Activated T-cell treated with anti-CD3 and anti-CD28 coated beads, Interleukin-2, amount 50 U/mL, for 4 hours (primary cell): ENCODE data around the gene MNAT1. TPM values are rescaled to one million over a fixed set of nuclear protein-coding genes. Genes with fewer than 3 reads are reported as not detected.
A peak's percentile ranks its signal among the peaks of the same experiment; 100 is the strongest.

Source experiments
- ATAC-seq, 2 donors: fragments of 200-7000 bp; cut with Tn5 transposase; one replicate each; pipeline ENCODE4 v1.10.0; 2021
- DNase-seq: peaks from one replicate; pipeline ENCODE4 v3.0.0-alpha.2; 2020
- H3K27me3 Mint-ChIP-seq: one replicate; pipeline ENCODE4 v1.8.0; 2021; ENCODE audit warnings: low read depth, mixed read lengths
- H3K36me3 Mint-ChIP-seq: one replicate; pipeline ENCODE4 v1.8.0; 2022; ENCODE audit warnings: mixed read lengths; ENCODE audit not compliant: insufficient read depth
- H3K4me1 Mint-ChIP-seq: one replicate; pipeline ENCODE4 v1.8.0; 2021; ENCODE audit warnings: low read depth, mixed read lengths
- H3K4me3 Mint-ChIP-seq: one replicate; pipeline ENCODE4 v1.8.0; 2021; ENCODE audit warnings: mild to moderate bottlenecking, moderate library complexity, mixed read lengths
- H3K9me3 Mint-ChIP-seq: one replicate; pipeline ENCODE4 v1.8.0; 2021; ENCODE audit warnings: mixed read lengths
- total RNA-seq, 3 donors: library from RNA; stranded (reverse); gene quantifications; one replicate each; pipeline ENCODE4 v1.2.1, GENCODE V29; 2021

The MNAT1 gene
- 10 to 100 TPM; 43.0 to 49.4 (median 43.4) TPM for total RNA-seq

- H3K27me3 Mint-ChIP-seq, result peaks cover 20% of the 10 kb centered on the region
These were observed at the start of gene MNAT1 for GRCh38 chr14:60734465-60735242. Gene MNAT1, plus strand, starts transcription at chr14:60734761. Its CDS starts 102 bp downstream, at chr14:60734863.

GRCh38 chr14:60686865-60687264, 47.7 kb upstream of the MNAT1 start:
- H3K36me3 Mint-ChIP-seq, result no peaks in the 10 kb centered on the region
- peaks cover 19% of the 10 kb centered on the region for H3K27me3 Mint-ChIP-seq
- H3K4me1 Mint-ChIP-seq, result no peaks in the 10 kb centered on the region
- no peak for DNase-seq
- H3K4me3 Mint-ChIP-seq, result no peak overlapping the region
- no peaks in the 10 kb centered on the region for H3K9me3 Mint-ChIP-seq
- ATAC-seq, result no peak

More at GRCh38 chr14:60734465-60735242, at the start of gene MNAT1:
- H3K4me1 Mint-ChIP-seq, result peaks cover 26% of the 10 kb centered on the region
- no peaks in the 10 kb centered on the region for H3K9me3 Mint-ChIP-seq
- ATAC-seq (peak; percentile 98 to 99), DNase-seq (peak; percentile 70)
- peak within 1 kb of the TSS; percentile 100 for H3K4me3 Mint-ChIP-seq
- no peaks in the 10 kb centered on the region for H3K36me3 Mint-ChIP-seq

GRCh38 chr14:60691383-60692113, 43.0 kb upstream of the MNAT1 start:
- ATAC-seq, result no peak
- H3K27me3 Mint-ChIP-seq, result peaks cover 20% of the 10 kb centered on the region

GRCh38 chr14:60695327-60695726, 39.2 kb upstream of the MNAT1 start:
- ATAC-seq (no peak), DNase-seq (no peak)
- peaks cover 19% of the 10 kb centered on the region for H3K27me3 Mint-ChIP-seq
- no peak overlapping the region for H3K4me3 Mint-ChIP-seq
- H3K4me1 Mint-ChIP-seq, result no peaks in the 10 kb centered on the region
- peaks cover 11% of the 10 kb centered on the region for H3K9me3 Mint-ChIP-seq
- no peaks in the 10 kb centered on the region for H3K36me3 Mint-ChIP-seq

More at GRCh38 chr14:60691383-60692113, 43.0 kb upstream of the MNAT1 start:
- DNase-seq, result no peak
- no peak overlapping the region for H3K4me3 Mint-ChIP-seq
- H3K4me1 Mint-ChIP-seq, result no peaks in the 10 kb centered on the region
- no peaks in the 10 kb centered on the region for H3K9me3 Mint-ChIP-seq
- H3K36me3 Mint-ChIP-seq, result no peaks in the 10 kb centered on the region

- H3K4me3 Mint-ChIP-seq, result no peak overlapping the region
- no peak for DNase-seq
- H3K9me3 Mint-ChIP-seq, result peaks cover 25% of the 10 kb centered on the region
- no peak for ATAC-seq
- H3K27me3 Mint-ChIP-seq, result peaks cover 19% of the 10 kb centered on the region
- H3K36me3 Mint-ChIP-seq, result no peaks in the 10 kb centered on the region
- H3K4me1 Mint-ChIP-seq, result no peaks in the 10 kb centered on the region
These were observed 34.0 kb upstream of the MNAT1 start for GRCh38 chr14:60700598-60700997.

- Mint-ChIP-seq H3K4me3 (no peak overlapping the region), H3K9me3 (peaks cover 17% of the 10 kb centered on the region), H3K36me3 (no peaks in the 10 kb centered on the region), H3K27me3 (peaks cover 15% of the 10 kb centered on the region), H3K4me1 (no peaks in the 10 kb centered on the region)
- ATAC-seq (no peak), DNase-seq (no peak)
These were observed 29.5 kb upstream of the MNAT1 start for GRCh38 chr14:60705100-60705499.

GRCh38 chr14:60707858-60708257, 26.7 kb upstream of the MNAT1 start:
- no peaks in the 10 kb centered on the region for H3K36me3 Mint-ChIP-seq
- DNase-seq (no peak), ATAC-seq (no peak)

GRCh38 chr14:60710494-60710893, 24.1 kb upstream of the MNAT1 start:
- ATAC-seq (no peak), DNase-seq (no peak)
- Mint-ChIP-seq H3K36me3 (no peaks in the 10 kb centered on the region), H3K4me1 (no peaks in the 10 kb centered on the region), H3K27me3 (peaks cover 26% of the 10 kb centered on the region), H3K4me3 (no peak overlapping the region), H3K9me3 (no peaks in the 10 kb centered on the region)

More at GRCh38 chr14:60707858-60708257, 26.7 kb upstream of the MNAT1 start:
- no peak overlapping the region for H3K4me3 Mint-ChIP-seq
- peaks cover 21% of the 10 kb centered on the region for H3K27me3 Mint-ChIP-seq
- no peaks in the 10 kb centered on the region for H3K9me3 Mint-ChIP-seq
- no peaks in the 10 kb centered on the region for H3K4me1 Mint-ChIP-seq

- Mint-ChIP-seq H3K9me3 (no peaks in the 10 kb centered on the region), H3K27me3 (peaks cover 28% of the 10 kb centered on the region), H3K36me3 (no peaks in the 10 kb centered on the region), H3K4me3 (no peak overlapping the region), H3K4me1 (no peaks in the 10 kb centered on the region)
- ATAC-seq, result no peak
- no peak for DNase-seq
These were observed 21.0 kb upstream of the MNAT1 start for GRCh38 chr14:60713513-60713912.

GRCh38 chr14:60720391-60720790, 14.2 kb upstream of the MNAT1 start:
- Mint-ChIP-seq H3K9me3 (no peaks in the 10 kb centered on the region), H3K36me3 (no peaks in the 10 kb centered on the region), H3K4me3 (no peak overlapping the region), H3K4me1 (peaks cover 19% of the 10 kb centered on the region), H3K27me3 (peaks cover 55% of the 10 kb centered on the region)
- ATAC-seq (no peak), DNase-seq (no peak)

GRCh38 chr14:60720962-60721325, 13.6 kb upstream of the MNAT1 start:
- peaks cover 58% of the 10 kb centered on the region for H3K27me3 Mint-ChIP-seq
- ATAC-seq, result no peak

GRCh38 chr14:60721326-60722106, 13.0 kb upstream of the MNAT1 start:
- Mint-ChIP-seq H3K4me3 (peak overlapping the region; percentile 76), H3K9me3 (no peaks in the 10 kb centered on the region), H3K36me3 (no peaks in the 10 kb centered on the region), H3K27me3 (peaks cover 61% of the 10 kb centered on the region), H3K4me1 (peaks cover 19% of the 10 kb centered on the region)
- ATAC-seq (peak; percentile 58 to 67), DNase-seq (peak; percentile 76)

More at GRCh38 chr14:60720962-60721325, 13.6 kb upstream of the MNAT1 start:
- DNase-seq, result no peak
- H3K4me1 Mint-ChIP-seq, result peaks cover 19% of the 10 kb centered on the region
- no peaks in the 10 kb centered on the region for H3K9me3 Mint-ChIP-seq
- H3K4me3 Mint-ChIP-seq, result peak overlapping the region; percentile 63
- H3K36me3 Mint-ChIP-seq, result no peaks in the 10 kb centered on the region

- H3K27me3 Mint-ChIP-seq, result peaks cover 64% of the 10 kb centered on the region
- peaks cover 19% of the 10 kb centered on the region for H3K4me1 Mint-ChIP-seq
- ATAC-seq (no peak), DNase-seq (no peak)
- no peaks in the 10 kb centered on the region for H3K9me3 Mint-ChIP-seq
- H3K4me3 Mint-ChIP-seq, result peak overlapping the region; percentile 76
- no peaks in the 10 kb centered on the region for H3K36me3 Mint-ChIP-seq
These were observed 12.5 kb upstream of the MNAT1 start for GRCh38 chr14:60722107-60722356.

- Mint-ChIP-seq H3K4me1 (peaks cover 19% of the 10 kb centered on the region), H3K36me3 (no peaks in the 10 kb centered on the region), H3K4me3 (peak overlapping the region; percentile 84), H3K27me3 (peaks cover 68% of the 10 kb centered on the region), H3K9me3 (no peaks in the 10 kb centered on the region)
- ATAC-seq (peak; percentile 16 to 27), DNase-seq (peak; percentile 13)
These were observed 12.0 kb upstream of the MNAT1 start for GRCh38 chr14:60722357-60723115.
